Colonic mucosa (tissue), 4 donors: ENCODE measurements around the gene ECSCR. TPM values are rescaled to one million over a fixed set of nuclear protein-coding genes. Genes with fewer than 3 reads are reported as not detected.

ENCODE experiments used
- DNase-seq: peaks from one replicate; pipeline ENCODE4 v3.0.0-alpha.2; 2020
- H3K27ac ChIP-seq: fragments of 200-600 bp; one replicate; pipeline ENCODE4 v1.8.0; 2021
- H3K27me3 ChIP-seq: fragments of 200-600 bp; one replicate; pipeline ENCODE4 v1.8.0; 2021
- H3K36me3 ChIP-seq: fragments of 200-600 bp; one replicate; pipeline ENCODE4 v1.8.0; 2021
- H3K4me1 ChIP-seq: fragments of 200-600 bp; one replicate; pipeline ENCODE4 v1.8.0; 2021; ENCODE audit warnings: mild to moderate bottlenecking
- H3K4me3 ChIP-seq: fragments of 200-600 bp; one replicate; pipeline ENCODE4 v1.8.0; 2021
- H3K9ac ChIP-seq, 2 donors: one replicate each; pipeline ENCODE4 v1.7.0; 2013; ENCODE audit warnings: control low read depth in 2 of 2, low read depth in 2 of 2, low read length in 2 of 2
- H3K9me3 ChIP-seq: fragments of 200-600 bp; one replicate; pipeline ENCODE4 v1.8.0; 2021
- CTCF ChIP-seq: fragments of 200-600 bp; IDR thresholded peaks from one replicate; pipeline ENCODE4 v1.8.0; 2022; ENCODE audit warnings: antibody characterized with exemption, mild to moderate bottlenecking
- intact Hi-C: fragments of 100-400 bp; cut with DNase I; formaldehyde crosslinking; loops from one replicate; pipeline ENCODE4 v1.14.1; 2022
- total RNA-seq, 2 donors: library from RNA; stranded (reverse); fragmentation: NEBNext Ultra II Directional in 1 of 2; extraction: Animal tissue kit (Norgen Biotek cat#: 25700) in 1 of 2; gene quantifications; one replicate each; pipeline ENCODE4 v1.2.1, GENCODE V29; 2021
- donor health status: healthy.
- donor health status: DM: no; HTN: no; CAD: no.
- donor health status: DM: no; HTN: no; CAD: no.

The ECSCR gene
- total RNA-seq, 2 donors from 2014 or later, result 2.2 to 7.4 TPM

GRCh38 chr5:139468421-139468931 is 5.9 kb upstream of the ECSCR start:
- no peak for TF ChIP-seq CTCF
- H3K9me3 ChIP-seq, result no peaks in the 10 kb centered on the region
- intact Hi-C loops, result no loop called here
- no peak overlapping the region for H3K9ac ChIP-seq
- H3K27ac ChIP-seq, result no peak overlapping the region
- no peaks in the 10 kb centered on the region for H3K4me1 ChIP-seq
- H3K36me3 ChIP-seq, result no peaks in the 10 kb centered on the region
- DNase-seq, result no peak
- no peaks in the 10 kb centered on the region for H3K27me3 ChIP-seq
- H3K4me3 ChIP-seq, result no peak overlapping the region

- H3K27ac ChIP-seq, result peak overlapping the region; percentile 36
- no peaks in the 10 kb centered on the region for H3K9me3 ChIP-seq
- no peaks in the 10 kb centered on the region for H3K27me3 ChIP-seq
- intact Hi-C loops, result no loop called here
- H3K4me3 ChIP-seq, result no peak overlapping the region
- no peaks in the 10 kb centered on the region for H3K36me3 ChIP-seq
- no peak for TF ChIP-seq CTCF
- no peak overlapping the region for H3K9ac ChIP-seq
- no peak for DNase-seq
- peaks cover 11% of the 10 kb centered on the region for H3K4me1 ChIP-seq
Observed at GRCh38 chr5:139461698-139462097, 845 bp downstream of the ECSCR start.

GRCh38 chr5:139461176-139461575 is 1.4 kb downstream of the ECSCR start:
- TF ChIP-seq CTCF, result no peak
- H3K4me3 ChIP-seq, result no peak overlapping the region
- no peak for DNase-seq
- no peaks in the 10 kb centered on the region for H3K9me3 ChIP-seq
- H3K36me3 ChIP-seq, result no peaks in the 10 kb centered on the region
- intact Hi-C loops, result no loop called here
- H3K27me3 ChIP-seq, result no peaks in the 10 kb centered on the region
- peaks cover 11% of the 10 kb centered on the region for H3K4me1 ChIP-seq
- no peak overlapping the region for H3K27ac ChIP-seq
- peak overlapping the region in 1 of 2 donors; percentile 32 for H3K9ac ChIP-seq

GRCh38 chr5:139460455-139460854 is 2.1 kb downstream of the ECSCR start:
- no peak overlapping the region for H3K4me3 ChIP-seq

GRCh38 chr5:139459451-139459934 is 3.0 kb downstream of the ECSCR start:
- Histone ChIP-seq H3K9ac (peak overlapping the region in 1 of 2 donors; percentile 18), H3K9me3 (no peaks in the 10 kb centered on the region), H3K27ac (peak overlapping the region; percentile 24), H3K27me3 (no peaks in the 10 kb centered on the region), H3K36me3 (no peaks in the 10 kb centered on the region), H3K4me1 (peaks cover 11% of the 10 kb centered on the region), H3K4me3 (no peak overlapping the region)
- DNase-seq, result no peak
- intact Hi-C loops, result no loop called here
- no peak for TF ChIP-seq CTCF

More at GRCh38 chr5:139460455-139460854, 2.1 kb downstream of the ECSCR start:
- Histone ChIP-seq H3K36me3 (no peaks in the 10 kb centered on the region), H3K27me3 (no peaks in the 10 kb centered on the region), H3K9me3 (no peaks in the 10 kb centered on the region), H3K9ac (no peak overlapping the region), H3K27ac (no peak overlapping the region), H3K4me1 (peaks cover 11% of the 10 kb centered on the region)
- TF ChIP-seq CTCF, result no peak
- no peak for DNase-seq
- intact Hi-C loops, result no loop called here
